CD4-positive, alpha-beta memory T cell (primary cell): ENCODE data around the gene PPIL1. TPM values are rescaled to one million over a fixed set of nuclear protein-coding genes. Genes with fewer than 3 reads are reported as not detected.

Experiments
- CTCF ChIA-PET: fragments of 350-600 bp; sonication (Branson Sonifier 250); formaldehyde crosslinking; loops from one replicate; lab custom pipeline; 2021; ENCODE audit warnings: inconsistent platforms; ENCODE audit not compliant: partially characterized antibody; lab: Charles Lee
- POLR2A ChIA-PET: fragments of 350-600 bp; sonication (Branson Sonifier 250); formaldehyde crosslinking; loops from one replicate; lab custom pipeline; 2021; ENCODE audit not compliant: partially characterized antibody; lab: Charles Lee
- DNase-seq, 5 donors: peaks; one replicate each; pipeline versions ENCODE4 v3.0.0 to v3.0.0-alpha.2; 2020 to 2022; ENCODE audit warnings: mixed read lengths in 1 of 5
- H3K27ac ChIP-seq: one replicate; pipeline ENCODE4 v1.7.0; 2013; ENCODE audit warnings: low read depth, low read length
- H3K27me3 ChIP-seq: 2 replicates; pipeline ENCODE4 v1.7.0; 2013; ENCODE audit warnings: mild to moderate bottlenecking, low read length, moderate library complexity; ENCODE audit not compliant: insufficient read depth
- H3K36me3 ChIP-seq: 2 replicates; pipeline ENCODE4 v1.7.0; 2013; ENCODE audit warnings: mild to moderate bottlenecking, low read length, moderate library complexity; ENCODE audit not compliant: insufficient read depth
- H3K4me1 ChIP-seq: 2 replicates; pipeline ENCODE4 v1.7.0; 2013; ENCODE audit warnings: mild to moderate bottlenecking, low read length, moderate library complexity; ENCODE audit not compliant: insufficient read depth
- H3K4me3 ChIP-seq, 2 donors: one replicate each; pipeline ENCODE4 v1.7.0; 2013; ENCODE audit warnings: low read length in 2 of 2, mild to moderate bottlenecking in 1 of 2
- H3K9me3 ChIP-seq, 2 donors: one replicate each; pipeline ENCODE4 v1.7.0; 2013; ENCODE audit warnings: low read length in 2 of 2, control low read depth in 1 of 2; ENCODE audit not compliant: control insufficient read depth in 1 of 2
- H3K27ac Mint-ChIP-seq, 7 donors: one replicate each; pipeline ENCODE4 v1.8.0; 2020 to 2021; ENCODE audit warnings: mixed read lengths in 7 of 7, mild to moderate bottlenecking in 6 of 7, inconsistent platforms in 3 of 7, moderate library complexity in 3 of 7
- H3K27me3 Mint-ChIP-seq, 2 donors: one replicate each; pipeline ENCODE4 v1.8.0; 2020 to 2021; ENCODE audit warnings: mixed read lengths in 2 of 2
- H3K36me3 Mint-ChIP-seq, 2 donors: one replicate each; pipeline ENCODE4 v1.8.0; 2020 to 2021; ENCODE audit warnings: mixed read lengths in 2 of 2, inconsistent platforms in 1 of 2, mild to moderate bottlenecking in 1 of 2
- H3K4me1 Mint-ChIP-seq, 4 donors: one replicate each; pipeline ENCODE4 v1.8.0; 2020 to 2021; ENCODE audit warnings: mixed read lengths in 4 of 4, mild to moderate bottlenecking in 1 of 4
- H3K4me3 Mint-ChIP-seq, 8 donors: one replicate each; pipeline ENCODE4 v1.8.0; 2020 to 2021; ENCODE audit warnings: mixed read lengths in 8 of 8, mild to moderate bottlenecking in 7 of 8, moderate library complexity in 6 of 8, inconsistent platforms in 3 of 8
- H3K9me3 Mint-ChIP-seq, 8 donors: one replicate each; pipeline ENCODE4 v1.8.0; 2020 to 2021; ENCODE audit warnings: mixed read lengths in 8 of 8, mild to moderate bottlenecking in 5 of 8, inconsistent platforms in 3 of 8, moderate library complexity in 1 of 8
- intact Hi-C: fragments of 100-400 bp; cut with micrococcal nuclease; formaldehyde crosslinking; loops from one replicate; pipeline ENCODE4 v1.15.1; 2023
- polyA plus RNA-seq, 2 donors: library from polyadenylated mRNA; unstranded; fragments of 300-500 nt; fragmentation: Illumina TruSeq; gene quantifications; one replicate each; pipeline ENCODE4 v1.2.3, GENCODE V29; 2021
- total RNA-seq, 2 experiments: library from RNA; stranded (reverse); gene quantifications; one replicate each; pipeline ENCODE4 v1.2.3, GENCODE V29; 2021

Gene PPIL1
- total and polyA plus RNA-seq, 4 experiments from 2014 or later = 8.4 to 19.7 (median 13.9) TPM

DNA sequence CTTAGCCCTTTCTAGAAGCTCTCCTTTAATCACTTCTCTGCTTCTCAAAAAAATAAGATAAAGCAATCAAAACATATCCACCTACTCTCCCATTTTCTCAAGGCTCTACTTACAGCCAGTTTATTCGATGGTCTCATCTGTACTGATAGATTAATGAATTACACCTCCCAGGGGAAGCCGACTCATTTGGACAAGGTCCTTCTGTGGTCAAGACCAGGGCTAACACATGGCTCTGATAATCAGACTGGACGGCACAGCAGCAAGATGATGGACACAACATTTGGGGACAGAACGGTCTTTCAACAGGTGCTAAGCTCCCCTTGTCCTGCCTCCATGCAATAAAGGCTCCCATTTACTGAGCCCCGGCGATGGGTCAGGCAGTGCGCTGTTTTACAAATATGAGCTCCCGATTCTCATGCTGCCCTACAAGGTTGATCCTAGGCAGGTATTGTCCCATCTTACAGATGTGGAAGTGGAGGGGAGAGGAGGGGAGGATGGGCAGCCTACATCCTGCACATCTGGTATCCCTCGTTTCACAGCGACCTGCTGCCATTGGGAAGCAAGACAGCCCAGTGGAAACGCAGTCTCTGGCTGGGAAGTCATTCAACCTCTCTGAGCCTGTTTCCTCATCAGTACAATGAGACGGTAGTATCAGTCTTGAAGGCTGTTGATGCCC, 51.0 kb downstream of the PPIL1 start:
- Histone ChIP-seq H3K4me3 (no peak overlapping the region), H3K36me3 (no peaks in the 10 kb centered on the region), H3K27me3 (no peaks in the 10 kb centered on the region), H3K27ac (no peak overlapping the region), H3K4me1 (no peaks in the 10 kb centered on the region), H3K9me3 (no peaks in the 10 kb centered on the region)
- no peak overlapping the region for H3K27ac Mint-ChIP-seq
- POLR2A ChIA-PET = no interaction called here
- H3K4me3 Mint-ChIP-seq = no peak overlapping the region
- H3K4me1 Mint-ChIP-seq = peaks cover 0 to 7% (median 4%) of the 10 kb centered on the region in 4 donors
- CTCF ChIA-PET = no interaction called here
- intact Hi-C loops = no loop called here
- no peaks in the 10 kb centered on the region for H3K36me3 Mint-ChIP-seq
- peaks cover 2 to 4% of the 10 kb centered on the region in 2 donors for H3K27me3 Mint-ChIP-seq
- no peaks in the 10 kb centered on the region for H3K9me3 Mint-ChIP-seq
- no peak for DNase-seq

DNA sequence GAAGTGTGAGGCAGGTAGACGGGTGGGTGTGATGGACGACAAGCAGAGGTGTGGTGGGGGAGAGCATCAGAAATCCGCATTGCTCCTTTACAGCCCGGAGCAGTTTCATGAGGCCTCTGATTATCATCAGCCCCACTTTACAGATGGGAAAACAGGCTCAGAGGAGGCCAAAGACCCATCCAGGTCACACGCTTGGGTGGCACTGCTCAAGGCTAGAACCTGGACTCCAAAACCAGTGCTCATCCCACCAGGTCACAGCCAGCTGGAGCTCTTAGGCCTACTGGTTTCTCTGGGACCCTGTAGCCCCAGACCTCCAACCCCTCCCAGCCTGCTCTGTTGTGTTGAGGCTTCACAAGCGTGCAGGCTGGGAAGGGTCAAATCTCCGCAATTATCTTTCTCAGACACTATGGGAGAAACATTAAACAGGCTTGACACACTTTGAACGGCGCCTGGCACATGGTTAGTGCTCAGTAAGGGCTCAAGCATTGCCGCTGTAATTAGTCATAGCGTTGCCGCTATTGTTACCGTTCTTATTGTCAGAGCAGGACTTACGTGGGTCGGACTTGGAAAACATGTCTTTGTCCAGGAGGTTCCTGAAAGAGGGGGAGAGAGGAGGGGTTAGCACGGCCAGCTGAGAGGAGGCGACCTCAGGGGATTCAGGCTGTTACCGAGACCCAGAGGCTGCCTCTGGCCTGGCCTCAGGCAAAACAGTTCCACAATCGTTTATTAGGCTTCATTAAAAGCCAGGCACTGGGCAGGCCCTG, 51.9 kb downstream of the PPIL1 start:
- Mint-ChIP-seq H3K9me3 (no peaks in the 10 kb centered on the region), H3K36me3 (no peaks in the 10 kb centered on the region), H3K27ac (no peak overlapping the region), H3K27me3 (peaks cover 2% of the 10 kb centered on the region in 2 donors), H3K4me1 (peaks cover 0 to 5% (median 3%) of the 10 kb centered on the region in 4 donors), H3K4me3 (no peak overlapping the region)
- H3K36me3 ChIP-seq = no peaks in the 10 kb centered on the region
- no peaks in the 10 kb centered on the region for H3K27me3 ChIP-seq
- no peak for DNase-seq
- ChIA-PET POLR2A (no interaction called here), CTCF (no interaction called here)
- intact Hi-C loops = no loop called here
- no peaks in the 10 kb centered on the region for H3K9me3 ChIP-seq
- H3K4me1 ChIP-seq = no peaks in the 10 kb centered on the region
- H3K4me3 ChIP-seq = no peak overlapping the region
- H3K27ac ChIP-seq = no peak overlapping the region

DNA sequence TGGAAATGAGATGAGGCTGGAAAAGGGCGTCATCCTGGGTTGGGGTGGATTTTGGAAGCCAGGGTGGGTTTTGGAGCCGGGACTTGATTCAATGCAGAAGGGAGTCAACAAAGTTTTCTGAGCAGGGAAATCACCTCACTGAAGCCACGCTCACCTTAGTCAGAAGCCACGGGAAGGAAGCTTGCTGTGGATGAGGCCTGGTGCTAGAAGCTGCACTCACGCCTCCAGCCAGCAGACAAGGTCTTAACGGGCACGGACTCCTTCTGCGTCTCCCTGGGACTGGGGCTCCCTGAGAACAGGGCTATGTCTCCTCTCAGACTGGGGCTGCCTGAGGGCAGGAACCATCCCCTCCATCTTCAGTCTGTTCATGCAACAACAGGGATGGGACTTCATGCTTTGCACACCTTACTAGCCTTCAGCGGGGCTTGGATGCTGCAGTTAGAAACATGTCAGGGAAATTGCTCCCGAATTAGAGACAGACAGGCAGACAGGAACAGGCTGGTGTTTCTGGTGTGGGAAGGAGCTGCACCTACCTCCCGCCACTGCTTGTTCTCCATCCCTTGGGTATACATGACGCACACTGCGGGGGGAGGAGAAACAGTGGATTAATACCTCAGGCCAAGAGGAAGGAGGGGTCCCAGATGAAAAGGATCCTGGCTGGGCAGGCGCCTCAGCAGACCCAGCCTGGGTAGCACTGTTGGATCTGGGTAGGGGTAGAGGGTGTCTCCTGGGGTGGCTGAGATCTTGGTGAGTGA, 52.8 kb downstream of the PPIL1 start:
- peaks cover 2% of the 10 kb centered on the region in 2 donors for H3K27me3 Mint-ChIP-seq
- H3K27ac Mint-ChIP-seq = no peak overlapping the region
- intact Hi-C loops = no loop called here
- ChIA-PET CTCF (no interaction called here), POLR2A (no interaction called here)
- H3K9me3 ChIP-seq = no peaks in the 10 kb centered on the region
- no peak overlapping the region for H3K27ac ChIP-seq
- no peak for DNase-seq
- no peak overlapping the region for H3K4me3 Mint-ChIP-seq
- H3K27me3 ChIP-seq = no peaks in the 10 kb centered on the region
- no peaks in the 10 kb centered on the region for H3K4me1 ChIP-seq
- H3K4me1 Mint-ChIP-seq = no peaks in the 10 kb centered on the region
- H3K36me3 Mint-ChIP-seq = no peaks in the 10 kb centered on the region
- H3K36me3 ChIP-seq = no peaks in the 10 kb centered on the region
- H3K9me3 Mint-ChIP-seq = no peaks in the 10 kb centered on the region
- H3K4me3 ChIP-seq = no peak overlapping the region

DNA sequence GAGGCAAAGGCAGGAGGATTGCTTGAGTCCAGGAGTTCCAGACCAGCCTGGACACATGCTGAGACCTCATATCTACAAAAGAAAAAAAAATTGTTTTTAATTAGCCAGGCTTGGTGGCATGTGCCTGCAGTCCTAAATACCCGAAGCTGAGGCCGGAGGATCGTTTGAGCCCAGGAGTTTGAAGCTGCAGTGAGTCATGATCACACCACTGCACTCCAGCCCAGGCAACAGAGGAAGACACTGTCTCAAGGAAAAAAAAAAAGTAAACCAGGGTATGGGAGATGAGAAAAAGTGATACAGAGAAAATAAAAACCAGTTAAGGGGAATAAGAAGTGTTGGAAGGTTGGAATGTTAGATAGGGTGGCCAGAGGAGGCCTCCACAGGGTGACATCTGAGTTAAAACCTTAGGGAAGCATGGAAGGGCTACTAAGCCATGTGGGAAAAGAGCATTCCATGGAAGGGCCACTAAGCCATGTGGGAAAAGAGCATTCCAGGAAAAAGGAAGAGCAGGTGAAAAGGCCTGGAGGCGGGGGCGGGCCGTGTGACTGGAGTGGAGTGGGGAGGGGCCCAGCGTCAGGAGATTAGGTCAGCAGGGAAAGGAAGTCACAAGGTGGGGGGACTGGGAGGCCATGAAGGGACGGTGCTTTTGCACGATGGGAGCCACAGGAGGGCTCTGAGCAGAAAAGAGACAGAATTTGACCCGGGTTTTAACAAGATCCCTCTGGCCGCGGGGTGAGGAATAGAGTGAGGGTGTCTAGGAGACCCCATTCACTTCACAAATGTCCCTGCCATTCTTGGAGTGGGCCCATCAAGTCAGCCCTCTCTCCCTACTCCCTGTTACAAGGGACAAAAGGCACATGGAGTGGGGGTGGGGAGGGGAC, 53.7 kb downstream of the PPIL1 start:
- no peaks in the 10 kb centered on the region for H3K9me3 ChIP-seq
- H3K36me3 ChIP-seq = no peaks in the 10 kb centered on the region
- CTCF ChIA-PET = no interaction called here
- no peaks in the 10 kb centered on the region for H3K9me3 Mint-ChIP-seq
- H3K27me3 Mint-ChIP-seq = peaks cover 2% of the 10 kb centered on the region in 2 donors
- H3K36me3 Mint-ChIP-seq = no peaks in the 10 kb centered on the region
- POLR2A ChIA-PET = no interaction called here
- no peak overlapping the region for H3K4me3 ChIP-seq
- intact Hi-C loops = no loop called here
- no peaks in the 10 kb centered on the region for H3K27me3 ChIP-seq
- H3K27ac Mint-ChIP-seq = no peak overlapping the region
- no peaks in the 10 kb centered on the region for H3K4me1 ChIP-seq
- H3K27ac ChIP-seq = no peak overlapping the region
- H3K4me3 Mint-ChIP-seq = no peak overlapping the region
- no peaks in the 10 kb centered on the region for H3K4me1 Mint-ChIP-seq
- no peak for DNase-seq

DNA sequence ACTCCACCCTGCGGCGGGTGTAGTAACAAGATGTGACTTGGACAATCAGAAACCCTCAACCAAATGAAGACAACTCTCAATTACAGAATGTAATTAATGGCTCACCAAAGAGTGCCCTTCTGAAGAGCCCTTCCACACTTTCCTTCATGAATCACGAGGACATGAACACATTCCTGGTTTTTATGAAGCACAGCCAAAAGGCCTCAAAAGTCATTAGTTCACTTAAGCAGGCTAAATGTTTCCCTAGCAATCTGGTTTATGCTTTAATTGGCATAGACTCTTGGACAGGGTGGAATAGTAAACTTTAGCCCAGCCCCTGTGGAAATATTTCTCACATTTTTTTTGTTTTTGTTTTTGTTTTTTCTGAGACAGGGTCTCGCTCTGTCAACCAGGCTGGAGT, 55.8 kb downstream of the PPIL1 start:
- Mint-ChIP-seq H3K27me3 (peaks cover 0 to 2% of the 10 kb centered on the region in 2 donors), H3K36me3 (no peaks in the 10 kb centered on the region), H3K9me3 (no peaks in the 10 kb centered on the region), H3K27ac (no peak overlapping the region), H3K4me1 (no peaks in the 10 kb centered on the region), H3K4me3 (no peak overlapping the region)
- no peaks in the 10 kb centered on the region for H3K9me3 ChIP-seq
- no peak for DNase-seq
- H3K36me3 ChIP-seq = no peaks in the 10 kb centered on the region
- H3K27ac ChIP-seq = no peak overlapping the region
- no peaks in the 10 kb centered on the region for H3K27me3 ChIP-seq
- CTCF ChIA-PET = no interaction called here
- intact Hi-C loops = no loop called here
- POLR2A ChIA-PET = no interaction called here
- H3K4me3 ChIP-seq = no peak overlapping the region
- H3K4me1 ChIP-seq = no peaks in the 10 kb centered on the region

DNA sequence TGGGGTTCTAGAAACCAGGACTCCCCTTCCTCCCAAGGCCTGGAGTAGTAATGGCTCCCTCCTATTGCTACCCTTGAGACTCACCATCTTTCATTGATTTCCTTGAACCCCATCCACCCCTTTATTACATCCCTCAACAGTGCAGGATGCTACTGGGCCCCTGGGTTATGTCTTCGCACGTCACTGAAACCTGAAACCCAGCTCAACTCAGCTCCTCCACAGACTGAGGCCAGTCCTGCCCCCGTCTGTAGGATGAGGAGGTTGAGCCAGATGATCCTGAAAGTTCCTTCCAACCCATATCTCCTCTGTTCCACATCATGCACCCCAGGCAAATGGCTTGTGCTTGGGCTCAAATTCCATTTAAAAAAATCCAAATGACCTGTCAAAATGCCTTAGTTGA, 56.8 kb downstream of the PPIL1 start:
- Histone ChIP-seq H3K4me1 (no peaks in the 10 kb centered on the region), H3K9me3 (no peaks in the 10 kb centered on the region), H3K27ac (no peak overlapping the region), H3K27me3 (no peaks in the 10 kb centered on the region), H3K36me3 (no peaks in the 10 kb centered on the region), H3K4me3 (no peak overlapping the region)
- intact Hi-C loops = no loop called here
- Mint-ChIP-seq H3K9me3 (no peaks in the 10 kb centered on the region), H3K27ac (no peak overlapping the region), H3K4me1 (no peaks in the 10 kb centered on the region), H3K4me3 (no peak overlapping the region), H3K27me3 (peaks cover 0 to 2% of the 10 kb centered on the region in 2 donors), H3K36me3 (no peaks in the 10 kb centered on the region)
- ChIA-PET POLR2A (no interaction called here), CTCF (interaction anchor here (1.3 kb wide), 1 partner anchor 30 kb away, joined by 4 read pairs; no protein-coding TSS in a partner anchor)
- DNase-seq = no peak
